Mesangial cell (primary cell): ENCODE results near the gene SAA2. TPM values are rescaled to one million over a fixed set of nuclear protein-coding genes. Genes with fewer than 3 reads are reported as not detected.

ENCODE experiments used
- total RNA-seq: library from RNA; depleted of rRNA; stranded (reverse); fragments of >200 nt; gene quantifications from 2 replicates; pipeline ENCODE4 v1.2.3, GENCODE V29; 2015

SAA2 gene
- 0.81 TPM in 1 of 2 replicates, not detected in the other for total RNA-seq

GRCh38 chr11:18248561-18248960, at the start of gene SAA2:
Gene SAA2, minus strand, starts transcription at chr11:18248668. Its CDS starts 657 bp downstream, at chr11:18248011.

GRCh38 chr11:18265949-18266348, 17.5 kb upstream of the SAA2 start, which contains the start of gene SAA1:
Gene SAA1, plus strand, starts transcription at chr11:18266264. Its CDS starts 624 bp downstream, at chr11:18266888.

GRCh38 chr11:18236664-18237356, 11.7 kb downstream of the SAA2 start, which contains the start of gene SAA4:
Gene SAA4, minus strand, starts transcription at chr11:18236802. Its CDS starts 876 bp downstream, at chr11:18235926.

Other genes starting within 250 kb of the SAA2 start
- gene SERGEF, start 235.6 kb downstream of the SAA2 start, total RNA-seq: 17.4 and 27.8 TPM in 2 replicates
- gene TPH1, start 202.4 kb downstream of the SAA2 start, total RNA-seq: under 0.01 TPM in 1 of 2 replicates, not detected in the other
- gene SAAL1, start 142.6 kb downstream of the SAA2 start, total RNA-seq: 10.8 and 21.3 TPM in 2 replicates
- not detected in 2 replicates for gene MRGPRX3, start 116.1 kb downstream of the SAA2 start, total RNA-seq
- gene MRGPRX4, start 75.8 kb downstream of the SAA2 start, total RNA-seq: not detected in 2 replicates
- 0.33 TPM in 1 of 2 replicates, not detected in the other for gene SAA4, start 11.9 kb downstream of the SAA2 start, total RNA-seq
- gene SAA1, start 17.6 kb upstream of the SAA2 start, total RNA-seq: 0.51 TPM in 1 of 2 replicates, not detected in the other
- gene HPS5, start 73.5 kb upstream of the SAA2 start, total RNA-seq: 8.5 and 8.8 TPM in 2 replicates
- 29.8 and 33.6 TPM in 2 replicates for gene GTF2H1, start 73.9 kb upstream of the SAA2 start, total RNA-seq
- 237 and 629 TPM in 2 replicates for gene LDHA, start 145.9 kb upstream of the SAA2 start, total RNA-seq
- 0.81 TPM in 1 of 2 replicates, not detected in the other for gene LDHC, start 163.7 kb upstream of the SAA2 start, total RNA-seq
- not detected in 2 replicates for gene LDHAL6A, start 207.2 kb upstream of the SAA2 start, total RNA-seq